Middle frontal gyrus (tissue), 1 donor: ENCODE results near the gene AHCYL1.

ENCODE experiments used
- DNase-seq: peaks from one replicate; pipeline ENCODE4 v3.0.0-alpha.2; 2015; ENCODE audit warnings: low spot score; ENCODE audit errors: extremely low spot score

Gene AHCYL1

GRCh38 chr1:110059133-110059863, 74.7 kb downstream of the AHCYL1 start:
- no peak for DNase-seq

- no peak for DNase-seq
Measured at GRCh38 chr1:110060034-110060661, 75.6 kb downstream of the AHCYL1 start.

GRCh38 chr1:110060662-110061060, 76.1 kb downstream of the AHCYL1 start:
- DNase-seq = no peak

- DNase-seq = no peak
Measured at GRCh38 chr1:110061341-110061740, 76.8 kb downstream of the AHCYL1 start.

- DNase-seq = no peak
Measured at GRCh38 chr1:110062612-110063011, 78.0 kb downstream of the AHCYL1 start.

GRCh38 chr1:110063781-110064180, 79.2 kb downstream of the AHCYL1 start:
- DNase-seq = no peak

GRCh38 chr1:110064576-110065337, 80.2 kb downstream of the AHCYL1 start:
- DNase-seq = no peak

- no peak for DNase-seq
Measured at GRCh38 chr1:110065841-110066240, 81.3 kb downstream of the AHCYL1 start.

GRCh38 chr1:110067479-110067892, 82.9 kb downstream of the AHCYL1 start:
- no peak for DNase-seq

GRCh38 chr1:110067893-110068645, 83.5 kb downstream of the AHCYL1 start:
- no peak for DNase-seq

- no peak for DNase-seq
Measured at GRCh38 chr1:110068646-110069403, 84.3 kb downstream of the AHCYL1 start.

GRCh38 chr1:110069404-110070281, 85.1 kb downstream of the AHCYL1 start:
- no peak for DNase-seq

GRCh38 chr1:110070282-110070669, 85.7 kb downstream of the AHCYL1 start:
- no peak for DNase-seq

- no peak for DNase-seq
Measured at GRCh38 chr1:110070671-110071242, 86.2 kb downstream of the AHCYL1 start, which contains the start of gene ALX3. Gene ALX3, minus strand, starts transcription at chr1:110070672. Its CDS starts 60 bp downstream, at chr1:110070612.
